K562 (cell line): ENCODE measurements around the gene CYP46A1. TPM values are rescaled to one million over a fixed set of nuclear protein-coding genes. Genes with fewer than 3 reads are reported as not detected.

Experiments used
- ATAC-seq: fragments of 200-7000 bp; cut with Tn5 transposase; 3 replicates; pipeline ENCODE4 v1.9.1; 2020; ENCODE audit warnings: moderate library complexity
- BruUV-seq: library from RNA; stranded (reverse); fragments of 400-500 nt; replicated peaks from 2 replicates; lab custom pipeline; 2021; lab: Mats Ljungman, UMichigan
- CTCF ChIA-PET: fragments of 300-600 bp; formaldehyde crosslinking; extraction: SDS; loops from one replicate; lab custom pipeline; 2021; ENCODE audit warnings: low intra/inter-chr PET ratio; lab: Yijun Ruan, JAX
- POLR2A ChIA-PET: fragments of 300-600, 350-650 bp; sonication (Branson Sonifier 250); formaldehyde crosslinking; extraction: SDS; loops from one replicate; lab custom pipeline; 2021; ENCODE audit warnings: antibody characterized with exemption, inconsistent platforms; lab: Yijun Ruan, JAX
- DNase-seq, 4 experiments: peaks; one replicate each; pipeline versions ENCODE4 v3.0.0 to v3.0.0-alpha.2; 2011 to 2018; ENCODE audit warnings: low spot score in 3 of 4, mixed read lengths in 3 of 4; ENCODE audit errors: extremely low read depth in 1 of 4
- FAIRE-seq: peaks from 2 replicates; lab custom pipeline; 2011; peaks lifted over from hg19 to GRCh38; lab: Jason Lieb, UNC
- H2AFZ ChIP-seq: 2 replicates; pipeline ENCODE4 v1.6.0; 2011; ENCODE audit warnings: low read depth, low read length, control low read depth, inconsistent platforms
- H3K27ac ChIP-seq: fragments of 200-600 bp; 3 replicates; pipeline ENCODE4 v1.8.0; 2011; ENCODE audit warnings: low read depth, mild to moderate bottlenecking, control low read depth, inconsistent platforms, low read length, moderate library complexity, mixed read lengths; ENCODE audit errors: extremely low read depth
- H3K27me3 ChIP-seq, 2 experiments: fragments of 300-600 bp in 1 of 2; 2 replicates in 1 of 2; 3 replicates in 1 of 2; pipeline versions ENCODE4 v1.6.0 to v1.8.0; 2011; ENCODE audit warnings: inconsistent platforms in 2 of 2, low read length in 2 of 2, mild to moderate bottlenecking in 1 of 2, mixed read lengths in 1 of 2, moderate library complexity in 1 of 2; ENCODE audit not compliant: control insufficient read depth in 2 of 2, insufficient read depth in 2 of 2
- H3K36me3 ChIP-seq: fragments of 300-600 bp; 3 replicates; pipeline ENCODE4 v1.8.0; 2011; ENCODE audit warnings: mild to moderate bottlenecking, low read length, inconsistent platforms; ENCODE audit not compliant: control insufficient read depth, insufficient read depth
- H3K4me1 ChIP-seq, 2 experiments: fragments of 200-600 bp in 1 of 2; replicated peaks in 1 of 2; 2 replicates in 1 of 2; 3 replicates in 1 of 2; pipeline versions ENCODE4 v1.5.1 to v1.8.0; 2011; ENCODE audit warnings: inconsistent platforms in 2 of 2, low read length in 2 of 2, mild to moderate bottlenecking in 1 of 2, mixed read lengths in 1 of 2, moderate library complexity in 1 of 2; ENCODE audit not compliant: control insufficient read depth in 2 of 2, insufficient read depth in 2 of 2
- H3K4me2 ChIP-seq: 2 replicates; pipeline ENCODE4 v1.6.1; 2011; ENCODE audit warnings: low read length, control low read depth, inconsistent platforms, mixed read lengths; ENCODE audit not compliant: insufficient read depth
- H3K4me3 ChIP-seq: fragments of 200-600 bp; sonication (generic), shearing (Covaris generic); 2 replicates; pipeline ENCODE4 v1.5.1; 2016; ENCODE audit warnings: control low read depth, inconsistent platforms
- H3K79me2 ChIP-seq: fragments of 200-600 bp; 3 replicates; pipeline ENCODE4 v1.8.0; 2011; ENCODE audit warnings: low read length, inconsistent platforms; ENCODE audit not compliant: control insufficient read depth, insufficient read depth
- H3K9ac ChIP-seq, 2 experiments: 2 replicates each; pipeline versions ENCODE4 v1.6.0 to v1.6.1; 2011; ENCODE audit warnings: low read depth in 2 of 2, low read length in 2 of 2, control low read depth in 1 of 2, inconsistent platforms in 1 of 2, mild to moderate bottlenecking in 1 of 2, mixed read lengths in 1 of 2; ENCODE audit not compliant: insufficient read depth in 1 of 2
- H3K9me1 ChIP-seq: one replicate; pipeline ENCODE4 v1.6.0; 2011; ENCODE audit warnings: inconsistent platforms, mild to moderate bottlenecking, low read length, moderate library complexity; ENCODE audit not compliant: control insufficient read depth, insufficient read depth
- H3K9me3 ChIP-seq: replicated peaks from 2 replicates; pipeline ENCODE4 v1.5.1; 2011; ENCODE audit warnings: low read depth, low read length, inconsistent platforms; ENCODE audit not compliant: control insufficient read depth, insufficient read depth
- H4K20me1 ChIP-seq: replicated peaks from 2 replicates; pipeline ENCODE4 v1.6.1; 2011; ENCODE audit warnings: low read length, inconsistent platforms, mixed read lengths; ENCODE audit not compliant: control insufficient read depth, insufficient read depth
- BACH1 ChIP-seq: fragments of 200-800 bp; sonication (Bioruptor generic); IDR thresholded peaks from 2 replicates; pipeline ENCODE4 v1.6.1; 2016; ENCODE audit warnings: missing genetic modification characterization, missing compliant biosample characterization
- C11orf30 ChIP-seq: fragments of 450-650 bp; IDR thresholded peaks from 2 replicates; pipeline ENCODE4 v1.6.1; 2016; ENCODE audit warnings: low read depth, mild to moderate bottlenecking
- CUX1 ChIP-seq: fragments of 200-800 bp; sonication (Bioruptor generic); IDR thresholded peaks from 2 replicates; pipeline ENCODE4 v1.6.1; 2016; ENCODE audit warnings: missing genetic modification characterization, missing compliant biosample characterization
- GABPA ChIP-seq: fragments of 200-800 bp; sonication (Bioruptor generic); conservative IDR thresholded peaks from 2 replicates; pipeline ENCODE4 v1.6.1; 2016; ENCODE audit warnings: low read depth, missing genetic modification characterization, missing compliant biosample characterization
- HMGN3 ChIP-seq: IDR thresholded peaks from 2 replicates; pipeline ENCODE4 v1.6.1; 2011; ENCODE audit warnings: borderline replicate concordance, low read depth, mild to moderate bottlenecking, mixed read lengths, low read length; ENCODE audit not compliant: insufficient read length; ENCODE audit errors: extremely low read depth
- MBD2 ChIP-seq: sonication (generic); IDR thresholded peaks from 2 replicates; pipeline ENCODE4 v1.6.1; 2016; ENCODE audit warnings: low read depth, borderline replicate concordance
- NCOA4 ChIP-seq: fragments of 450-650 bp; IDR thresholded peaks from 2 replicates; pipeline ENCODE4 v1.6.1; 2018; ENCODE audit warnings: mild to moderate bottlenecking; ENCODE audit not compliant: partially characterized antibody
- NELFE ChIP-seq: IDR thresholded peaks from 2 replicates; pipeline ENCODE4 v1.6.1; 2011; ENCODE audit warnings: mild to moderate bottlenecking; ENCODE audit not compliant: insufficient read depth, insufficient read length
- PHB2 ChIP-seq: fragments of 450-650 bp; IDR thresholded peaks from 2 replicates; pipeline ENCODE4 v1.6.1; 2017; ENCODE audit warnings: low read depth
- POLR3G ChIP-seq: IDR thresholded peaks from 2 replicates; pipeline ENCODE4 v1.6.1; 2011; ENCODE audit not compliant: insufficient read length, insufficient replicate concordance; ENCODE audit errors: extremely low read depth
- PYGO2 ChIP-seq: fragments of 450-650 bp; IDR thresholded peaks from 2 replicates; pipeline ENCODE4 v1.6.1; 2016; ENCODE audit warnings: mild to moderate bottlenecking, missing genetic modification characterization, moderate library complexity, missing compliant biosample characterization
- TAF15 ChIP-seq: fragments of 200-400 bp; formaldehyde crosslinking; IDR thresholded peaks from 2 replicates; pipeline ENCODE4 v1.6.1; 2017; ENCODE audit warnings: mild to moderate bottlenecking, low read depth, low read length, moderate library complexity
- ZBTB7A ChIP-seq: IDR thresholded peaks from 2 replicates; pipeline ENCODE4 v1.6.1; 2011; ENCODE audit warnings: low read depth, mild to moderate bottlenecking, low read length, moderate library complexity, borderline replicate concordance; ENCODE audit not compliant: control insufficient read depth
- ZFP1 ChIP-seq: fragments of 450-650 bp; formaldehyde crosslinking; IDR thresholded peaks from 2 replicates; pipeline ENCODE4 v1.4.0; 2020; ENCODE audit warnings: mild to moderate bottlenecking, mixed read lengths
- ZNF311 ChIP-seq: fragments of 250-450 bp; sonication (Bioruptor Pico); IDR thresholded peaks from 2 replicates; pipeline ENCODE4 v1.4.0; 2020; ENCODE audit warnings: mild to moderate bottlenecking, moderate library complexity
- ZNF764 ChIP-seq: fragments of 250-450 bp; sonication (Bioruptor Pico); IDR thresholded peaks from 2 replicates; pipeline ENCODE4 v1.4.0; 2020; ENCODE audit warnings: low read depth, mild to moderate bottlenecking, moderate library complexity
- WGBS: fragments of 100-300 bp; shearing (Covaris generic); methylation state at CpG from one replicate; pipeline ENCODE4 v1.1.6; 2016; ENCODE audit warnings: low coverage, mixed read lengths; ENCODE audit not compliant: insufficient coverage; ENCODE audit errors: missing lambda C conversion rate; 5-methylcytosine and 5-hydroxymethylcytosine counted together
- in situ Hi-C: fragments of 300-500 bp; cut with MboI; formaldehyde crosslinking; loops from 4 replicates; pipeline ENCODE4 v1.15.0; 2018; ENCODE audit warnings: inconsistent platforms, mixed read lengths
- intact Hi-C: fragments of 100-400 bp; cut with micrococcal nuclease; formaldehyde crosslinking; loops from 2 replicates; pipeline ENCODE4 v1.14.2; 2022
- polyA plus RNA-seq, 8 experiments: library from polyadenylated mRNA; depleted of rRNA in 4 of 8; stranded (reverse) in 5 of 8; unstranded in 3 of 8; fragments of >200 nt; fragmentation: Nextera tagmentation in 2 of 8; fragmentation: Illumina TruSeq in 1 of 8; extraction: Ambion mirVana in 2 of 8; extraction: Trizol in 1 of 8; gene quantifications; 2 replicates each; pipeline versions ENCODE4 v1.2.1 to v1.2.3, GENCODE V29; 2011 to 2014; ENCODE audit warnings: inconsistent platforms in 1 of 8, missing spikeins in 1 of 8
- total RNA-seq, 7 experiments: library from RNA; depleted of rRNA in 6 of 7; stranded (reverse); fragments of >200 nt in 6 of 7; fragmentation: Illumina TruSeq in 2 of 7; extraction: Trizol in 2 of 7; gene quantifications; 2 replicates each; pipeline versions ENCODE4 v1.2.1 to v1.2.3, GENCODE V29; 2011 to 2021; ENCODE audit warnings: low replicate concordance in 1 of 7
- TF ChIP-seq, protein P1 (sequence below): fragments of 450-650 bp; formaldehyde crosslinking; IDR thresholded peaks from 2 replicates; pipeline ENCODE4 v1.4.0; 2020; ENCODE audit warnings: mild to moderate bottlenecking, moderate library complexity

Gene CYP46A1
- total and polyA plus RNA-seq, 9 of the 15 experiments (the other 6 are each of a cell fraction or from before 2014, with no cell fraction given), result not detected

DNA sequence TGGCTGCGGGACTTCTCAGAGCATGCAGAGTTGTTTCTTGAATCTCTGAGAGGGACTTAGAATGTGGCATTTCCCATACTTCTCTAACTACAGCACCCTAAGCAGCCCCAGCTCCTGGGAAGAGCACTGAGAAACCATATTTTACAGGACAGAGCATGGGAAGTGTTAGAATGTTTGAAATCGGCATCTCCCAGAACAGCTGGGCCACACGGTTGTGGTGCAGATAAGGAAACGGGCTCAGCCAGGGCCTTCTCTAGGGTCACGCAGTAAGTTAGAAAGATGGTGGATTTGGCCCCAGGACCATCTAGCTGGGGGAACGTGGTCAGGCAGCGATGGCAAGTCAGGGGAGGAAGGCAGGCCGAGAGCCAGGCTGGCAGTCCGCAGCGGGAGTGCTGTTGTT lies 49.7 kb upstream of the CYP46A1 start (continued):
- TF ChIP-seq NELFE (no peak), ZBTB7A (no peak), HMGN3 (no peak)

DNA sequence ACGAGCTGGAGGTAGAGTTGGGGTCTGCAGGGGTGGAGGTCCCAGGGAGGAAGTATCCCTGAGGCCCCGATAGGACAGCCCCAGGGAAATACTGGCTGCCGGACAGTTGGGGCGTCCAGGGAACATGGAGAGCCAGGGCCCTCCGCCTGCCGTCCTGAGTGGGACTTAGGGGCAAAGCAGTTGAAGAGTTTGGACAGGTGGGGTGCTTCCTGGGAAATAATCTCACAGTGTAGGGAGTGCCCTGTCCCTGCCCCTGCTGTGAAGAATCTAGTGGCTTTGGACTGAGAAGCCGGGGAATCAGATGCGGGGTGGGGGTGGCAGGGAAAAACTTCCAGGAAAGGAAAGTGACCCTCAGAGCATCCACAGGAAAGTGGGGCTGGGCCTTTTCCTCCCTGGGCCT lies 49.0 kb upstream of the CYP46A1 start:
- ChIA-PET CTCF (no interaction called here), POLR2A (no interaction called here)
- Histone ChIP-seq H3K27ac (no peak overlapping the region), H3K4me1 (peaks cover 3 to 4% of the 10 kb centered on the region in 2 experiments; a peak in 3 of 5 replicates), H4K20me1 (no peaks in the 10 kb centered on the region), H3K9ac (no peak overlapping the region), H3K4me3 (no peak overlapping the region), H3K9me1 (no peaks in the 10 kb centered on the region), H3K36me3 (no peaks in the 10 kb centered on the region), H3K27me3 (peaks cover 0 to 9% of the 10 kb centered on the region in 2 experiments; a peak in 2 of 5 replicates), H3K79me2 (no peaks in the 10 kb centered on the region), H2AFZ (no peak overlapping the region), H3K4me2 (no peak overlapping the region), H3K9me3 (no peaks in the 10 kb centered on the region)
- 77% methylated on average over 3 of the region's 8 CpGs for WGBS
- in situ Hi-C loops, result no loop called here
- intact Hi-C loops, result no loop called here
- BruUV-seq, result no TSS peak
- ATAC-seq, result no peak
- no peak for FAIRE-seq
- no peak for DNase-seq
- no peak for TF ChIP-seq NCOA4
- TF ChIP-seq ZFP1 (CRISPR knock-in tag), result no peak
- TF ChIP-seq BACH1 (tag), result no peak
- no peak for TF ChIP-seq GABPA (tag)
- no peak for TF ChIP-seq MBD2
- no peak for TF ChIP-seq C11orf30
- no peak for TF ChIP-seq PHB2
- TF ChIP-seq POLR3G, result no peak
- TF ChIP-seq TAF15, result no peak
- no peak for TF ChIP-seq PYGO2 (tag)
- TF ChIP-seq ZNF764 (CRISPR knock-in tag), result no peak
- TF ChIP-seq, protein P1, sequence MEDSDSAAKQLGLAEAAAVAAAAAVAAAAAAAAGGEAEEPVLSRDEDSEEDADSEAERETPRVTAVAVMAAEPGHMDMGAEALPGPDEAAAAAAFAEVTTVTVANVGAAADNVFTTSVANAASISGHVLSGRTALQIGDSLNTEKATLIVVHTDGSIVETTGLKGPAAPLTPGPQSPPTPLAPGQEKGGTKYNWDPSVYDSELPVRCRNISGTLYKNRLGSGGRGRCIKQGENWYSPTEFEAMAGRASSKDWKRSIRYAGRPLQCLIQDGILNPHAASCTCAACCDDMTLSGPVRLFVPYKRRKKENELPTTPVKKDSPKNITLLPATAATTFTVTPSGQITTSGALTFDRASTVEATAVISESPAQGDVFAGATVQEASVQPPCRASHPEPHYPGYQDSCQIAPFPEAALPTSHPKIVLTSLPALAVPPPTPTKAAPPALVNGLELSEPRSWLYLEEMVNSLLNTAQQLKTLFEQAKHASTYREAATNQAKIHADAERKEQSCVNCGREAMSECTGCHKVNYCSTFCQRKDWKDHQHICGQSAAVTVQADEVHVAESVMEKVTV (CRISPR knock-in tag), result no peak
- no peak for TF ChIP-seq CUX1 (CRISPR knock-in tag)
- TF ChIP-seq ZNF311, result no peak
